Measurements from ENCODE around the gene PCP4L1. TPM values are rescaled to one million over a fixed set of nuclear protein-coding genes. Genes with fewer than 3 reads are reported as not detected.
A peak's percentile ranks its signal among the peaks of the same experiment; 100 is the strongest.

PCP4L1 gene
- total RNA-seq, 1 experiment from 2014 or later: not detected

- H4K20me1 ChIP-seq (ENCODE audit: insufficient read depth): no peaks in the 10 kb centered on the region; the same call in 1 of the 2 replicates
- intact Hi-C loops (cut with micrococcal nuclease; ENCODE audit: unreplicated experiment): no loop called here
- no peaks in the 10 kb centered on the region for H3F3A ChIP-seq (ENCODE audit: insufficient read depth, low read depth)
- ChIA-PET POLR2A (ENCODE audit: unreplicated experiment) (no interaction called here), CTCF (no interaction called here)
- no peak overlapping the region for H3K27ac ChIP-seq
- no peaks in the 10 kb centered on the region for H3K79me2 ChIP-seq (ENCODE audit: low read depth)
- H3K4me2 ChIP-seq: no peak overlapping the region
- BruUV-seq (replicated peaks): no TSS peak
- no peaks in the 10 kb centered on the region for H3K9me2 ChIP-seq (ENCODE audit: insufficient read depth)
- H3K4me3 ChIP-seq: no peak overlapping the region
- 0 out of 2 replicates have a peak, but pooled peaks cover 5% of the 10 kb centered on the region for H3K4me1 ChIP-seq (replicated peaks; ENCODE audit: insufficient read depth)
- TF ChIP-seq EZH2 (IDR thresholded peaks at IDR 0.05; ENCODE audit: low read depth) (no peak), CTCF (conservative IDR thresholded peaks at IDR 0.05) (no peak)
- no peak overlapping the region for H2AFZ ChIP-seq
- no peaks in the 10 kb centered on the region for H3K36me3 ChIP-seq (ENCODE audit: low read depth)
- DNase-seq: peak in 1 of 2 experiments; percentile 70
- H3K27me3 ChIP-seq (ENCODE audit: insufficient read depth, low read depth): no peaks in the 10 kb centered on the region
- no peaks in the 10 kb centered on the region for H3K9me3 ChIP-seq (ENCODE audit: insufficient read depth, low read depth)
Measured at GRCh38 chr1:161235957-161236775, 22.4 kb upstream of the PCP4L1 start.

GRCh38 chr1:161238039-161238473 lies 20.5 kb upstream of the PCP4L1 start, which contains the start of gene NR1I3:
Gene NR1I3, minus strand, starts transcription at chr1:161238203. Its CDS starts 1,638 bp downstream, at chr1:161236565.
- POLR2A ChIA-PET (ENCODE audit: unreplicated experiment): no interaction called here
- no peaks in the 10 kb centered on the region for H3K27me3 ChIP-seq (ENCODE audit: insufficient read depth, low read depth)
- no peaks in the 10 kb centered on the region for H3K9me3 ChIP-seq (ENCODE audit: insufficient read depth, low read depth)
- no peaks in the 10 kb centered on the region for H3K79me2 ChIP-seq (ENCODE audit: low read depth)
- CTCF ChIA-PET: interaction anchor here (0.7 kb wide), 1 partner anchor 31 kb away, joined by 4 read pairs; no protein-coding TSS in a partner anchor
- DNase-seq: no peak
- 0 out of 2 replicates have a peak, but pooled peaks cover 5% of the 10 kb centered on the region for H3K4me1 ChIP-seq (replicated peaks; ENCODE audit: insufficient read depth)
- TF ChIP-seq CTCF (conservative IDR thresholded peaks at IDR 0.05) (no peak), EZH2 (IDR thresholded peaks at IDR 0.05; ENCODE audit: low read depth) (no peak)
- no peak within 1 kb of the TSS for H2AFZ ChIP-seq
- no peak within 1 kb of the TSS for H3K4me3 ChIP-seq
- no peak within 1 kb of the TSS for H3K27ac ChIP-seq
- peaks cover 5% of the 10 kb centered on the region; the same call in 1 of the 2 replicates for H3F3A ChIP-seq (ENCODE audit: insufficient read depth, low read depth)
- H3K36me3 ChIP-seq (ENCODE audit: low read depth): no peaks in the 10 kb centered on the region
- no TSS peak for BruUV-seq (replicated peaks)
- H4K20me1 ChIP-seq (ENCODE audit: insufficient read depth): no peaks in the 10 kb centered on the region
- H3K9me2 ChIP-seq (ENCODE audit: insufficient read depth): no peaks in the 10 kb centered on the region
- intact Hi-C loops (cut with micrococcal nuclease; ENCODE audit: unreplicated experiment): no loop called here
- H3K4me2 ChIP-seq: no peak within 1 kb of the TSS

GRCh38 chr1:161241682-161242081 lies 16.9 kb upstream of the PCP4L1 start:
- TF ChIP-seq EZH2 (IDR thresholded peaks at IDR 0.05; ENCODE audit: low read depth): no peak
- no peak for TF ChIP-seq CTCF (conservative IDR thresholded peaks at IDR 0.05)
- Histone ChIP-seq H3K9me3 (ENCODE audit: insufficient read depth, low read depth) (no peaks in the 10 kb centered on the region), H4K20me1 (ENCODE audit: insufficient read depth) (no peaks in the 10 kb centered on the region), H3K27me3 (ENCODE audit: insufficient read depth, low read depth) (no peaks in the 10 kb centered on the region), H3K36me3 (ENCODE audit: low read depth) (no peaks in the 10 kb centered on the region), H3F3A (ENCODE audit: insufficient read depth, low read depth) (peaks cover 5% of the 10 kb centered on the region; the same call in 1 of the 2 replicates), H3K4me1 (replicated peaks; ENCODE audit: insufficient read depth) (0 out of 2 replicates have a peak, but pooled peaks cover under 1% of the 10 kb centered on the region), H2AFZ (no peak overlapping the region), H3K4me3 (no peak overlapping the region), H3K4me2 (no peak overlapping the region), H3K79me2 (ENCODE audit: low read depth) (no peaks in the 10 kb centered on the region), H3K9me2 (ENCODE audit: insufficient read depth) (no peaks in the 10 kb centered on the region), H3K27ac (no peak overlapping the region)
- DNase-seq: no peak
- ChIA-PET POLR2A (ENCODE audit: unreplicated experiment) (no interaction called here), CTCF (no interaction called here)
- intact Hi-C loops (cut with micrococcal nuclease; ENCODE audit: unreplicated experiment): no loop called here
- no TSS peak for BruUV-seq (replicated peaks)

Data from PC-9 (cell line).